GM12874 (cell line): ENCODE data around the gene GBX1.

Experiments
- CTCF ChIP-seq: IDR thresholded peaks from 2 replicates; pipeline ENCODE4 v1.5.1; 2011; ENCODE audit warnings: low read depth, mild to moderate bottlenecking, control low read depth, low read length, moderate library complexity; ENCODE audit not compliant: insufficient read depth

GBX1 gene

DNA sequence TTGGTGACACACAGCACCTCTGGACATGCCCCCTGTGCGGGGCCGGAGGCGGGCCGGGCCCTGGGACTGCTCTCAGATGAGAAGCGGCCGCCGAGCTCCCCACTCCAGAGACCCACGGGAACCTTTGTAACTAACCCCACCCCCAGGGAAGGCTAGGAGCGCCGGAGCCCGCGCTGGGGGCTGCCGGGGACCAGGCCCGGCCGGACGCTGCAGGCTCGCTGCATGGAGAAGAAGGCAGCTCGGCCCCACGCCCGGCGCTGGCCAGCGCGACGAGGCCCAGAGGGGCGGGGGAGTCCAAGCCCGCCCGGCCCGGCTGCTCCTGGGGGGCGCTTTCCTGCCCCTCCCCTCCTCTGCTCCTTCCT, 44.7 kb downstream of the GBX1 start:
- no peak for TF ChIP-seq CTCF

DNA sequence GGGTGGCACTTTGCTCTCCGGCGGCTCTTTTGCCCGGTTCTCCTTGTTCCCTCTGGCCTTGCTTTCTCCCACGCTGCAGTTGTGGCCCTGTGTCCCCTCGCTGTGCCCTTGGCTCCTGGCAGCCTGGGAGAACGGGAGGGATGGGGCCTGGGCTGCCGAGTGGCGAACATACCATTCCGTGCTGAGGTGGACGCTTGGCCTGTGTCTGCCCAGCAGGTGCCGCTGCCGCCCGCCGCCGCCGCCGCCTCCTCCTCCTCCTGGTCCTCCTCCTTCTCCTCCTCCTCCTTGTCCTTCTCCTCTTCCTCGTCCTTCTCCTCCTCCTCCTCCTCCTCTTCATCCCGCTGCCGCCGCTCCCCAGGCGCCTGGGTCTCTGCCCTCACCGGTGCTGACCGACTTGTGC, 45.2 kb downstream of the GBX1 start:
- TF ChIP-seq CTCF, result no peak

DNA sequence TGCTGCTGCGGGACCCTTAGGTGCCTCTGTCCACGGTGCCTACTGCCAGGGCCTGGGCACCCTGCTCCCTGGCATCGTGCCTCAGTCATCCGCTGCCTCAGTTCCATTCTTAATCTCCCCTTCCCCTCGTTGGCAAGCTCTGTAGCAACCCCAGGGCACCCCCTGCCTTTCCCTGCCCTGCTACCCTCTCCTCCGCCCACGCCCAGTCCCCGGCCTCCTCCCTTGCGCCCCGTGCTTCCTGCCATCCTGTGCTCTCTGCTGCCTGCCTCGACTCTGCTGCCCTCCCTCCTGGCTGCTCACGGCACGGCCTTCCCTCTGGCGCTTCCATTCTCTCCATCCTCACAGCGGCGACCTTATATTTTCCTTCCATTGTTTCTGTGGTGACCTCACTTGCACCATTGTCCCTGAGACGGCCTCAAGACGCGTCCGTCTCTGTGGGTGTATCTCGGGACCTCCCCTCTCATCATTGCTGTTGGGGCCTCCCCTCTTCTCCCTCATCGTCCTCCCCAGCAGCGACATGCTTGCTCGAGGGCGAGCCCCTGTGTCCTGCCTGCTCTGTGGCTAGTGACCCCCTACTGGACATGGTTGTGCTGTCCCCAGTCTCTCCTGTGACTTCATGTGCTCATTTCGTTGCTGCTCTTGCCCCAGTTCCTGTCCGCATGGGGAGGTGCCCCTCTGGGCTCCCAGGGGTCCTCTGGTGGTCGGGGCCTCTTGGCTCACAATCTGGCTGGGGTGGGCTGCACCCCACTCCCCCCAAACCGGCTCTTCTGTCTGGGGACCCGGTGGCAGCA, 45.9 kb downstream of the GBX1 start:
- no peak for TF ChIP-seq CTCF

GRCh38 chr7:151120896-151121295, 46.6 kb downstream of the GBX1 start:
- TF ChIP-seq CTCF, result no peak

DNA sequence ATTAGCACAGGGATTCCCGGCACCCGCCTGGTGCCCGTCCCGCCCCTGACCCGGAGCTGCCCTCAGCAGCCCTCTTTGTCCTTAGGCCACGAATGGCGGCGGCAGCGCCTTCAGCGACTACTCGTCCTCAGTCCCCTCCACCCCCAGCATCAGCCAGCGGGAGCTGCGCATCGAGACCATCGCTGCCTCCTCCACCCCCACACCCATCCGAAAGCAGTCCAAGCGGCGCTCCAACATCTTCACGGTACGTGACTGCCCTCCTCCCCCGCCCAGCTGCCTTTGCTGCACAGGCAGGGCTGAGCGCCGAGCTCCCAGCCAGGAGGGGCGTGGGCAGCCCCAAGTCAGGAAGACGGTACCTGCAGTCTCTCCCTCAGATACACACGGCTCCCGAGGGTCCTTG, 47.6 kb downstream of the GBX1 start:
- TF ChIP-seq CTCF, result no peak

DNA sequence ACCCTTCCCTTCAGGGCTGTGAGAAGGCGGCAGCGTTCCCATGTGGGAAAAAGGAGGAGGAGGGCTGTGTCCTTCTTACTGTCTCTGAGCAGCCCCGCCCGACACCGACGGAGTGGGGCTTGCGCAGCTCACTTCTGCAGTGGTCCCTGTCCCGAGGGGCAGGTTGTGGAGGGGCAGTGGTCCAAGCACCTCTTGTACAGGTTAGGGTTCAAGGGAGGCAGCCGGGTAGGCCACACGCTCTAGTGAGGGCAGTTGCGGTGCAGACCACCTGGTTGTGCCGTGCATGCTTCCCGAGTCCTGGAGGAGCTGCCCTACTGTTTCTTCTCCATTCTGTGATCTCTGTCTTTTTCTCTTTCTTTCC, 48.5 kb downstream of the GBX1 start:
- TF ChIP-seq CTCF, result no peak

DNA sequence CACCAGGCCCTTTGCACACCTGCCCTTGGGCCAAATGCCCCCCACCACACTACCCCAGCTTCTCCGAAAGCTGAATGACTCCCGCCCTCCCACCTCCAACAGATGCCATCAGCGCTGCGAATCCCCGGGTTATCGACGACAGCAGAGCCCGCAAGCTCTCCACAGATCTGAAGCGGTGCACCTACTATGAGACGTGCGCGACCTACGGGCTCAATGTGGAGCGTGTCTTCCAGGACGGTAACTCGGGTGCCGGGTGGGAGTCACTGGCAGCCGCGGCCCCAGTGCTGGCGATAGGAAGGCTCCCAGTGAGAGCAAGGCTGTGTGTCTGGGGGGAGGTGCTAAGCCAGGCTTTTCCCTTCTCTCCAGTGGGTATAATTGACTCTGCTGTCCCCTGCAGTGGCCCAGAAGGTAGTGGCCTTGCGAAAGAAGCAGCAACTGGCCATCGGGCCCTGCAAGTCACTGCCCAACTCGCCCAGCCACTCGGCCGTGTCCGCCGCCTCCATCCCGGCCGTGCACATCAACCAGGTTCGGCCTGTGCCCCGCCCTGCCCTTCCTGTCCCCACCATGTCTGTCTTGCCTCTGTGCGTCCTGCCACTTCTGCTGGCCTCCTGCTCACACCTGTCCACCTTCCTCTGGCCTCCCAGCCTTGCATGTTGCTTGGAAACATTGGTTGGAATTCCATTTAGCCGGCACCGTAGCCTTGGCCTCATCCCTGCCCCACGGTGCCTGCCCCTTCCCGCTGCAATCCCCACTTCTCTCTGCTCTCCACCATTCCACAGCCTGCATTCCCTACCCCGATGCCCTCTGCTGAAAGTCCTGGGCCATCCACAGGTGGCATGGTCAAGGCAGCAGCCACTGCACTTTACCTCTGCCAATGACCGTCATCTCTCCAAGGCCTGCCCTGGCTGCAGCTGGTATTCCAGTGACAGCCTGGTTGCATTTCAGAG, 49.1 kb downstream of the GBX1 start:
- no peak for TF ChIP-seq CTCF
